ENCODE measurements around the gene FN1.

- no peak for TF ChIP-seq CTCF (IDR thresholded peaks at IDR 0.05; ENCODE audit: low read length)
- no peak for TF ChIP-seq EZH2 (optimal IDR thresholded peaks at IDR 0.05; ENCODE audit: low read depth, low read length)
- no peak for TF ChIP-seq EZH2phosphoT487 (IDR thresholded peaks at IDR 0.05; ENCODE audit: low read length)
Observed at GRCh38 chr2:215414674-215415073, 21.2 kb downstream of the FN1 start.
